ENCODE results near the gene PTGDS. TPM values are rescaled to one million over a fixed set of nuclear protein-coding genes. Genes with fewer than 3 reads are reported as not detected.

Gene PTGDS
- total RNA-seq, 1 donor from 2014 or later, result 5.0 TPM

DNA sequence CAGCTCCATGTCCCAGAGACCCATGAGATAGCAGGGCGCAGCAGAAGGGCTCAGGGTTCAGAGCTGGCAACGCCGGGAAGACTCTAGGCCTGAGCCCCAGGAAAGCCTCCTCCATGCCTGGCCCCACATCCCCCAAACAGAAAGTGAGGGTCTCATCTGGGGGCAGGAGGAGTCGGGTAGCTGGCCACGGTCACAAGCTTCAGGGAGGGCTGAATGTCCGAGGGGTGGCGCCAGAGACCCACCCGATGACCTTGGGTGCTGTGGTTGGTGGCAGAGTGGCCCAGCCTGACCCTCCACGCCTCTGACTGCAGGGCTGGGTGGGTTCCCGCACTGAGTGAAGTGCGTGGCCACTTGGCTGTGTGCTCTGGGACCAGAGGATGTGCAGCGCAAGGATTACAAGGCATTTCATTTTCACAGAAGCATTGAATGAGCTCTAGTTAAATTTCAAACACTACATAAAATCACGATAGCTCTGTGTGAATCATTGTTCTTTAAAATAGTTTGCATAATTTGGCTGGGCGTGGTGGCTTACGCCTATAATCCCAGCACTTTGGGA is 29.3 kb upstream of the PTGDS start:
- H3K27me3 ChIP-seq (ENCODE audit: insufficient read depth, low read length), result no peaks in the 10 kb centered on the region
- peaks cover 13% of the 10 kb centered on the region for H3K79me2 ChIP-seq (ENCODE audit: insufficient read depth, low read length)
- Mint-ChIP-seq H3K4me3 (ENCODE audit: unreplicated experiment) (peak overlapping the region; percentile 20), H3K9me3 (ENCODE audit: unreplicated experiment) (no peaks in the 10 kb centered on the region), H3K4me1 (ENCODE audit: low read depth, unreplicated experiment) (no peaks in the 10 kb centered on the region), H3K27ac (ENCODE audit: unreplicated experiment) (no peak overlapping the region), H3K36me3 (ENCODE audit: low read depth, unreplicated experiment) (no peaks in the 10 kb centered on the region), H3K27me3 (ENCODE audit: low read depth, unreplicated experiment) (no peaks in the 10 kb centered on the region)
- peaks cover 11% of the 10 kb centered on the region for H4K20me1 ChIP-seq (ENCODE audit: insufficient read depth, low read length)
- TF ChIP-seq, protein P1, sequence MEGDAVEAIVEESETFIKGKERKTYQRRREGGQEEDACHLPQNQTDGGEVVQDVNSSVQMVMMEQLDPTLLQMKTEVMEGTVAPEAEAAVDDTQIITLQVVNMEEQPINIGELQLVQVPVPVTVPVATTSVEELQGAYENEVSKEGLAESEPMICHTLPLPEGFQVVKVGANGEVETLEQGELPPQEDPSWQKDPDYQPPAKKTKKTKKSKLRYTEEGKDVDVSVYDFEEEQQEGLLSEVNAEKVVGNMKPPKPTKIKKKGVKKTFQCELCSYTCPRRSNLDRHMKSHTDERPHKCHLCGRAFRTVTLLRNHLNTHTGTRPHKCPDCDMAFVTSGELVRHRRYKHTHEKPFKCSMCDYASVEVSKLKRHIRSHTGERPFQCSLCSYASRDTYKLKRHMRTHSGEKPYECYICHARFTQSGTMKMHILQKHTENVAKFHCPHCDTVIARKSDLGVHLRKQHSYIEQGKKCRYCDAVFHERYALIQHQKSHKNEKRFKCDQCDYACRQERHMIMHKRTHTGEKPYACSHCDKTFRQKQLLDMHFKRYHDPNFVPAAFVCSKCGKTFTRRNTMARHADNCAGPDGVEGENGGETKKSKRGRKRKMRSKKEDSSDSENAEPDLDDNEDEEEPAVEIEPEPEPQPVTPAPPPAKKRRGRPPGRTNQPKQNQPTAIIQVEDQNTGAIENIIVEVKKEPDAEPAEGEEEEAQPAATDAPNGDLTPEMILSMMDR (IDR thresholded peaks at IDR 0.05; ENCODE audit: insufficient read depth, low read depth, low read length), result peak; percentile 9
- TF ChIP-seq EZH2 (IDR thresholded peaks at IDR 0.05; ENCODE audit: insufficient read depth, low read length), result no peak
- no peaks in the 10 kb centered on the region for H3K36me3 ChIP-seq (ENCODE audit: insufficient read depth, low read length)
- H3K4me1 ChIP-seq (ENCODE audit: insufficient read depth, low read length), result peaks cover 12% of the 10 kb centered on the region
- no peaks in the 10 kb centered on the region for H3K9me3 ChIP-seq (ENCODE audit: insufficient read depth, low read depth, low read length)
- DNase-seq (ENCODE audit: low read depth), result no peak
- no peak overlapping the region for H3K9ac ChIP-seq (ENCODE audit: low read length)
- H3K4me3 ChIP-seq (ENCODE audit: insufficient read depth, low read depth, low read length), result no peak overlapping the region
- H2AFZ ChIP-seq (ENCODE audit: low read depth, low read length), result no peak overlapping the region
- FAIRE-seq, result no peak
- no peak overlapping the region for H3K27ac ChIP-seq (ENCODE audit: low read depth, low read length)
- H3K4me2 ChIP-seq (ENCODE audit: low read length), result peak overlapping the region; percentile 29

DNA sequence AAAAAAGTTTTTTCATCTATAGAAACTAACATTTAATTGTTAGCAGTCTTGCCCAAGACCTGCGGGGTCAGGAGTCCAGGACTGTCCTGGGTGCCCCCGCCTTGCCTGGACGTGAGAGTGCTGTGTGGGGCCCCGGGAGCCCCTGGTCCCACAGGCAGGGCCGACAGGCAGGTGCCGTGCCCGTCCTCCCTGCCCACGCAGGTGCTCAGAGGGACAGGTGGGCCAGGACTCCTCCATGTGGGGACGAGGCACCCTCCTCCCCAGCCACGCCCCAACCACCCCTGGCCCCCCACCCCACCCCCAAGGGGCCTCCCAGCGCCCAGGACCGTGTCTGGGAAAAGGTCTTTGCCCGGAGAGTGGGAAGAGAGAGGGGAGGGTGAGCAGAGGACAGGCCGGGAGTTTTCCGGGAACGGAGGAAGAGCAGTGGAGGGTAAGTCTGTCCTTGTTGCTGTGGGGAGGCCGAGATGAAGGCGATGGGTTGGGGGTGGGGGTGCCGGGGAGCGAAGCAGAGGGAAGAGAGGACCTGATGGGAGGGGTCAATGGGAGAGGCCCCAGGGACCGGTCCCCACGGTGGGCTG is 28.0 kb upstream of the PTGDS start:
- H3K4me1 Mint-ChIP-seq (ENCODE audit: low read depth, unreplicated experiment), result no peaks in the 10 kb centered on the region
- H3K27ac Mint-ChIP-seq (ENCODE audit: unreplicated experiment), result no peak overlapping the region

More for the DNA sequence above, 28.0 kb upstream of the PTGDS start:
- peaks cover 4% of the 10 kb centered on the region for H4K20me1 ChIP-seq (ENCODE audit: insufficient read depth, low read length)
- H3K27ac ChIP-seq (ENCODE audit: low read depth, low read length), result no peak overlapping the region
- peak overlapping the region; percentile 72 for H3K9ac ChIP-seq (ENCODE audit: low read length)
- H3K9me3 ChIP-seq (ENCODE audit: insufficient read depth, low read depth, low read length), result no peaks in the 10 kb centered on the region
- peak overlapping the region; percentile 64 for H3K4me3 ChIP-seq (ENCODE audit: insufficient read depth, low read depth, low read length)
- H3K36me3 Mint-ChIP-seq (ENCODE audit: low read depth, unreplicated experiment), result no peaks in the 10 kb centered on the region
- H3K9me3 Mint-ChIP-seq (ENCODE audit: unreplicated experiment), result no peaks in the 10 kb centered on the region
- H3K36me3 ChIP-seq (ENCODE audit: insufficient read depth, low read length), result no peaks in the 10 kb centered on the region
- DNase-seq (ENCODE audit: low read depth) (no peak), FAIRE-seq (no peak)
- H3K4me1 ChIP-seq (ENCODE audit: insufficient read depth, low read length), result peaks cover 7% of the 10 kb centered on the region
- TF ChIP-seq EZH2 (IDR thresholded peaks at IDR 0.05; ENCODE audit: insufficient read depth, low read length), result no peak
- TF ChIP-seq, protein P1 (IDR thresholded peaks at IDR 0.05; ENCODE audit: insufficient read depth, low read depth, low read length), result no peak
- peak overlapping the region; percentile 76 for H3K4me3 Mint-ChIP-seq (ENCODE audit: unreplicated experiment)
- H2AFZ ChIP-seq (ENCODE audit: low read depth, low read length), result peak overlapping the region; percentile 98
- H3K27me3 Mint-ChIP-seq (ENCODE audit: low read depth, unreplicated experiment), result no peaks in the 10 kb centered on the region
- no peaks in the 10 kb centered on the region for H3K79me2 ChIP-seq (ENCODE audit: insufficient read depth, low read length)
- H3K27me3 ChIP-seq (ENCODE audit: insufficient read depth, low read length), result no peaks in the 10 kb centered on the region
- H3K4me2 ChIP-seq (ENCODE audit: low read length), result peak overlapping the region; percentile 93
